Adrenal gland (tissue), 5 donors: Measurements from ENCODE around the gene GDF7.

ENCODE experiments used
- POLR2A ChIP-seq, 2 donors: fragments of 450-650 bp; IDR thresholded peaks; one replicate each; pipeline ENCODE4 v1.6.1; 2017; ENCODE audit warnings: antibody characterized with exemption in 2 of 2, mild to moderate bottlenecking in 2 of 2, moderate library complexity in 1 of 2
- TF ChIP-seq, protein P1 (sequence below), 6 experiments: fragments of 450-650 bp in 4 of 6; fragments of 200-600 bp in 2 of 6; sonication (generic) in 1 of 6; IDR thresholded peaks; 1 replicate in 5 of 6; 2 replicates in 1 of 6; pipeline versions ENCODE4 v1.5.1 to v1.8.0; 2016 to 2021; ENCODE audit warnings: antibody characterized with exemption in 6 of 6, mild to moderate bottlenecking in 2 of 6, moderate library complexity in 1 of 6
- donor health status: DM: no; HTN: no; CAD: no.

DNA sequence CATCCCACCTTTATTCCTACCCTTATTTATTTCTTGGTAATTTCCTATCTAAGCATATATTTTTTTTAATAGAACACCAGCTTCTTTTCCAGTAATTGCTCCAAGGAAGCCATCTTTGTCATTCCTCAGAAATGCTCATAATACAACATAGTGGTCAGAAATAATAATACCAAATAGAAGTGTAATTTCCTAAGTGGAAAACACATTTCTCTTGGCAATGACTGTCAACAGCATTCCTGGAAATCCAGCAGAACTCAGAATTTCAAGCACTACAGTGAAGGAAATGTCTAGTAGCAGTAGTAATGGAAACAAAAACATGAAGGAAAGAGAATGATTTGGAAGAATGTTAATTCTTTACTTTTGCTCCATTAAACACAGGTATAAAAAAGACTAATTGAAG lies 56.6 kb downstream of the GDF7 start:
- TF ChIP-seq, protein P1, sequence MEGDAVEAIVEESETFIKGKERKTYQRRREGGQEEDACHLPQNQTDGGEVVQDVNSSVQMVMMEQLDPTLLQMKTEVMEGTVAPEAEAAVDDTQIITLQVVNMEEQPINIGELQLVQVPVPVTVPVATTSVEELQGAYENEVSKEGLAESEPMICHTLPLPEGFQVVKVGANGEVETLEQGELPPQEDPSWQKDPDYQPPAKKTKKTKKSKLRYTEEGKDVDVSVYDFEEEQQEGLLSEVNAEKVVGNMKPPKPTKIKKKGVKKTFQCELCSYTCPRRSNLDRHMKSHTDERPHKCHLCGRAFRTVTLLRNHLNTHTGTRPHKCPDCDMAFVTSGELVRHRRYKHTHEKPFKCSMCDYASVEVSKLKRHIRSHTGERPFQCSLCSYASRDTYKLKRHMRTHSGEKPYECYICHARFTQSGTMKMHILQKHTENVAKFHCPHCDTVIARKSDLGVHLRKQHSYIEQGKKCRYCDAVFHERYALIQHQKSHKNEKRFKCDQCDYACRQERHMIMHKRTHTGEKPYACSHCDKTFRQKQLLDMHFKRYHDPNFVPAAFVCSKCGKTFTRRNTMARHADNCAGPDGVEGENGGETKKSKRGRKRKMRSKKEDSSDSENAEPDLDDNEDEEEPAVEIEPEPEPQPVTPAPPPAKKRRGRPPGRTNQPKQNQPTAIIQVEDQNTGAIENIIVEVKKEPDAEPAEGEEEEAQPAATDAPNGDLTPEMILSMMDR (IDR thresholded peaks at IDR 0.05), result no peak
- TF ChIP-seq POLR2A (IDR thresholded peaks at IDR 0.05), result no peak
